CD4-positive, alpha-beta T cell (primary cell): ENCODE data around the gene KLHL12. TPM values are rescaled to one million over a fixed set of nuclear protein-coding genes. Genes with fewer than 3 reads are reported as not detected.

Experiments used
- ATAC-seq: fragments of 200-7000 bp; cut with Tn5 transposase; one replicate; pipeline ENCODE4 v1.10.0; 2022; ENCODE audit warnings: mild to moderate bottlenecking; ENCODE audit not compliant: poor library complexity
- CTCF ChIA-PET: fragments of 350-600 bp; sonication (Branson Sonifier 250); formaldehyde crosslinking; loops from one replicate; lab custom pipeline; 2021; ENCODE audit warnings: antibody characterized with exemption, inconsistent platforms; lab: Charles Lee
- POLR2A ChIA-PET: fragments of 350-600 bp; sonication (Branson Sonifier 250); formaldehyde crosslinking; loops from one replicate; lab custom pipeline; 2021; ENCODE audit warnings: antibody characterized with exemption, inconsistent platforms; lab: Charles Lee
- DNase-seq, 14 experiments: peaks; one replicate each; pipeline ENCODE4 v3.0.0-alpha.2; 2013 to 2020; ENCODE audit warnings: mixed read lengths in 2 of 14
- H3K27ac ChIP-seq, 2 donors: one replicate each; pipeline versions ENCODE4 v1.5.1 to v1.7.0; 2013; ENCODE audit warnings: low read length in 2 of 2, low read depth in 1 of 2, mild to moderate bottlenecking in 1 of 2
- H3K27me3 ChIP-seq, 2 experiments: 1 replicate in 1 of 2; 2 replicates in 1 of 2; pipeline versions ENCODE4 v1.6.1 to v1.7.0; 2013; ENCODE audit warnings: low read length in 2 of 2, control low read depth in 1 of 2, mild to moderate bottlenecking in 1 of 2, moderate library complexity in 1 of 2; ENCODE audit not compliant: insufficient read depth in 2 of 2, control insufficient read depth in 1 of 2
- H3K36me3 ChIP-seq: one replicate; pipeline ENCODE4 v1.6.1; 2013; ENCODE audit warnings: low read length, control low read depth; ENCODE audit not compliant: insufficient read depth
- H3K4me1 ChIP-seq: one replicate; pipeline ENCODE4 v1.6.1; 2013; ENCODE audit warnings: low read length, control low read depth; ENCODE audit not compliant: insufficient read depth
- H3K4me3 ChIP-seq: one replicate; pipeline ENCODE4 v1.5.1; 2013; ENCODE audit warnings: mild to moderate bottlenecking, low read length, moderate library complexity
- H3K9me3 ChIP-seq, 2 experiments: 1 replicate in 1 of 2; 2 replicates in 1 of 2; pipeline versions ENCODE4 v1.6.1 to v1.7.0; 2013; ENCODE audit warnings: low read length in 2 of 2, mild to moderate bottlenecking in 2 of 2, control low read depth in 1 of 2, moderate library complexity in 1 of 2; ENCODE audit not compliant: control insufficient read depth in 1 of 2, insufficient read depth in 1 of 2
- H3K27ac Mint-ChIP-seq: one replicate; pipeline ENCODE4 v1.8.0; 2020; ENCODE audit warnings: mixed read lengths
- H3K27me3 Mint-ChIP-seq: one replicate; pipeline ENCODE4 v1.8.0; 2021; ENCODE audit warnings: mixed read lengths
- H3K36me3 Mint-ChIP-seq: one replicate; pipeline ENCODE4 v1.8.0; 2021; ENCODE audit warnings: low read depth, mixed read lengths
- H3K4me1 Mint-ChIP-seq: one replicate; pipeline ENCODE4 v1.8.0; 2021; ENCODE audit warnings: low read depth, mixed read lengths
- H3K4me3 Mint-ChIP-seq: one replicate; pipeline ENCODE4 v1.8.0; 2020; ENCODE audit warnings: mild to moderate bottlenecking, mixed read lengths
- H3K9me3 Mint-ChIP-seq: one replicate; pipeline ENCODE4 v1.8.0; 2020; ENCODE audit warnings: mixed read lengths
- intact Hi-C, 2 experiments: fragments of 100-400 bp; cut with DNase I in 1 of 2; cut with micrococcal nuclease in 1 of 2; formaldehyde crosslinking; loops; one replicate each; pipeline versions ENCODE4 v1.15.1 to v1.9.0; 2023 to 2025; cut with DNase I, micrococcal nuclease
- total RNA-seq, 174 experiments: library from RNA in 2 of 174; stranded (reverse) in 2 of 174; gene quantifications; one replicate each; pipeline ENCODE4 v1.2.3 and lab custom pipeline; 2021 to 2026
- TF ChIP-seq, protein P1 (sequence below): fragments of 200-600 bp; IDR thresholded peaks from one replicate; pipeline ENCODE4 v1.8.0; 2022; ENCODE audit warnings: antibody characterized with exemption, mild to moderate bottlenecking

Gene KLHL12
- total RNA-seq, 2 experiments from 2014 or later = 18.5 to 18.6 TPM

DNA sequence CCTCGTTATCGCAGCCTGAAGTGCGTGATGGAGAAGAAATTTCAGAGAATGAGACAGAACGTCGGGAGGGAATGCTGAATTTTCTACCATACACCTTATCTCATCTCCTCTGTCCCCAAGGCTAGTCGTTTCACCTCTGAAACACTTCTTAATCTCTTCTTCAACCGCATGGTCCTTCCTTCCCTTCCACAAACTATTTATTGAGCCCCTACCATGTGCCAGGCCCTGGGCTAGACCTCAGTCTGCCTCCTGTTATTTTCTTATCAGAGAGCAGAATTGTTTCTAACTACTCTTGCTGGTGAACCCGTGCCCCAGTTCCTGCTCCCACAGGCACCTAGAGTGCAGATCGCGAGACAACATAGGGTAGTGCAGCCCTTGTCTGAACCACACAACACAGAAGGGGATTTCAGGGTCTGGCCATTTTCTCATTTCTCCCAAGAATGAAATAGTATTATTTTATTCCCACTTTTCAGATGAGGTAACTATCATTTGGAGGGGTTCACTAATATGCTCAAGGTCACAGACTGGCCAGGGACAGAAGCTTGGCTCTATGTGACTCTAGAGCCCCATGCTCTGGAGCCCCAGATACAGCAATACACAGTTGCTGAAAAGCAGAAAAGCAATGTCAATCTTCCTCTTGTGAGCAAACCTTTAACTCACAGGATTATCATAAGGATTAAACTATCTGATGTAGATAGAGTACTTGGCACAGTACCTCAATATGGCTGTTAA lies 31.7 kb upstream of the KLHL12 start:
- Mint-ChIP-seq H3K36me3 (peaks cover 43% of the 10 kb centered on the region), H3K4me1 (peaks cover 47% of the 10 kb centered on the region), H3K27ac (peak overlapping the region; percentile 95), H3K9me3 (no peaks in the 10 kb centered on the region), H3K4me3 (peak overlapping the region; percentile 98), H3K27me3 (no peaks in the 10 kb centered on the region)
- Histone ChIP-seq H3K9me3 (no peaks in the 10 kb centered on the region), H3K27me3 (no peaks in the 10 kb centered on the region), H3K36me3 (peaks cover 18% of the 10 kb centered on the region), H3K27ac (peak overlapping the region; percentile 55 to 72), H3K4me1 (peaks cover 37% of the 10 kb centered on the region), H3K4me3 (peak overlapping the region; percentile 63)
- intact Hi-C loops = loop anchor here (1.0 to 5.0 kb wide), 6 partner anchors 8 to 904 kb away; partner anchors contain the start of genes KLHL12 (in 1 of the 2), PPFIA4 (in 1 of the 2), RABIF (in 1 of the 2) and SNRPE (in 1 of the 2)
- DNase-seq (peak in 6 of 14 experiments; percentile 1 to 62 (median 25)), ATAC-seq (peak; percentile 11)
- TF ChIP-seq, protein P1, sequence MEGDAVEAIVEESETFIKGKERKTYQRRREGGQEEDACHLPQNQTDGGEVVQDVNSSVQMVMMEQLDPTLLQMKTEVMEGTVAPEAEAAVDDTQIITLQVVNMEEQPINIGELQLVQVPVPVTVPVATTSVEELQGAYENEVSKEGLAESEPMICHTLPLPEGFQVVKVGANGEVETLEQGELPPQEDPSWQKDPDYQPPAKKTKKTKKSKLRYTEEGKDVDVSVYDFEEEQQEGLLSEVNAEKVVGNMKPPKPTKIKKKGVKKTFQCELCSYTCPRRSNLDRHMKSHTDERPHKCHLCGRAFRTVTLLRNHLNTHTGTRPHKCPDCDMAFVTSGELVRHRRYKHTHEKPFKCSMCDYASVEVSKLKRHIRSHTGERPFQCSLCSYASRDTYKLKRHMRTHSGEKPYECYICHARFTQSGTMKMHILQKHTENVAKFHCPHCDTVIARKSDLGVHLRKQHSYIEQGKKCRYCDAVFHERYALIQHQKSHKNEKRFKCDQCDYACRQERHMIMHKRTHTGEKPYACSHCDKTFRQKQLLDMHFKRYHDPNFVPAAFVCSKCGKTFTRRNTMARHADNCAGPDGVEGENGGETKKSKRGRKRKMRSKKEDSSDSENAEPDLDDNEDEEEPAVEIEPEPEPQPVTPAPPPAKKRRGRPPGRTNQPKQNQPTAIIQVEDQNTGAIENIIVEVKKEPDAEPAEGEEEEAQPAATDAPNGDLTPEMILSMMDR = no peak
- CTCF ChIA-PET = interaction anchor here (0.7 kb wide), 1 partner anchor 9 kb away, joined by 4 read pairs; no protein-coding TSS in a partner anchor
- POLR2A ChIA-PET = interaction anchor here (0.7 to 1.1 kb wide), 4 partner anchors 9 to 34 kb away, joined by 3 to 5 read pairs (median 3); partner anchors contain the start of gene KLHL12

DNA sequence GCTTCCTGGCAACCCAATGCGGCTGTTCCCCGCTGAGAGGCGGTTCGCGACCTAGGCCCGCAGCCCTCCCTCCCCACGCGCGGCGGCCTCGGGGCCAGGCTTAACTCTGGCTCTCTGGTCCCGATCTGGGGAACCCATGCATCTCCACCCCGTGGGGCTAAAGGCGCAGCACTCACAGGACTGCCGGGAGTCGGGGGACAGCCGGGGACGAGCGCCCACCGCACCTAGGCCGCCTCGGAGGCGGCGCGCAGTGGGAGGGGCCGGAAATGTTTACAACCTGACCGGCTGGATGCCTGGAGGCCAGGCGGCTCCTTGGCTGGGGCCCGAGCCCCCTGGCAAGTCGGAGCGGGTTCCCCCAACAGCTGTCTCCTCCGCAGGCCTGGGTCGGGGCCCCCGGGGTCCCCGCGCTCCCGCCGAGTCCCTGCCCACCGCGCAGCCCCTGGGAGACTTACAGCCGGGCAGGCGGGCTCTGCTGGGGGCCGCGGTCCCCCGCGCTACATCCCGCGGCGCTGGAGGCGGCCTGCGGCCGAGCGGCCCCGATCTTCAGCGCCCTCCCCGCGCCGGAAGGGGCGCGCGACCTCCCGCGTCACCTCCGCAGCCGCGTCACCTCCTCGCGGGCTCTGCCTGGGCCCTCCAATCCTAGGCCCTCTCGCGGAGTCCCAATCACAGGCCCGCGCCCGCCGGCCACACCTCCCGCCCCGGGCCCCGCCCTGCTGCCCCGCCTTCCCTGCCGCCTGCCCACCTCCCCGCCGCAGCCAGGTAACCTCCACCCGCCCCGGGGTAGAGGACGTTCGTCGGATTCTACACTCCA lies 30.9 kb upstream of the KLHL12 start, which contains the start of gene ADIPOR1:
ADIPOR1 (minus strand) TSS at position 580 of the 811 bp plus-strand sequence. CDS start 7,242 bp downstream, outside the sequence.
- peaks cover 13% of the 10 kb centered on the region for H3K36me3 ChIP-seq
- no peaks in the 10 kb centered on the region for H3K9me3 ChIP-seq
- H3K27ac ChIP-seq = peak within 1 kb of the TSS; percentile 81
- H3K4me3 ChIP-seq = peak within 1 kb of the TSS; percentile 98
- intact Hi-C loops = loop anchor here (1.0 to 5.0 kb wide), 6 partner anchors 8 to 904 kb away; partner anchors contain the start of genes KLHL12 (in 1 of the 2), PPFIA4 (in 1 of the 2), RABIF (in 1 of the 2) and SNRPE (in 1 of the 2)
- CTCF ChIA-PET = no interaction called here
- DNase-seq (peak; percentile 88 to 97 (median 95)), ATAC-seq (peak; percentile 96)
- POLR2A ChIA-PET = interaction anchor here (1.0 kb wide), 2 partner anchors 31 to 33 kb away, joined by 3 to 5 read pairs; partner anchors contain the start of gene KLHL12
- Mint-ChIP-seq H3K4me3 (peak within 1 kb of the TSS; percentile 98), H3K27me3 (no peaks in the 10 kb centered on the region), H3K27ac (peak within 1 kb of the TSS; percentile 95), H3K9me3 (no peaks in the 10 kb centered on the region), H3K36me3 (peaks cover 36% of the 10 kb centered on the region), H3K4me1 (peaks cover 55% of the 10 kb centered on the region)
- no peaks in the 10 kb centered on the region for H3K27me3 ChIP-seq
- TF ChIP-seq, protein P1 = peak; percentile 22
- H3K4me1 ChIP-seq = peaks cover 38% of the 10 kb centered on the region

DNA sequence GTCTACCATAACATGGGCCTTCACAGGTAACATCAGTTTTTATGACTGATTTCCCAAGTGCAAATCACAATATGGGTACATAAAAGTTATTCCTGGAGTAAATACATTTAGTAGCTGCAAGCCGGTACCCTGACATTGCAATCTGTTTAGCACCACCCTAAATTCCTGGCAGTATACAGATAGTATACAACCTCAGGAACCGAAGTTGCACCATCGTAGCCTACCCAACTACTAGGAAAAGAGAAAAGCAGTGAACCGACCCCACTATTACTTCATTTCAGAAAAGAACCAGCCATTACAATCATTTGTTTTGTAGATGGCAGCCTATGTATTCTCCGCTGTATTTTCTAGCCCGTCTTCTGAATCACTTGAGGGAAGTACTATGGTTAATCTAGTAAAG lies 29.9 kb upstream of the KLHL12 start:
- peaks cover 64% of the 10 kb centered on the region for H3K4me1 Mint-ChIP-seq
- no peak for ATAC-seq
- CTCF ChIA-PET = no interaction called here

More for the DNA sequence above, 29.9 kb upstream of the KLHL12 start:
- Histone ChIP-seq H3K4me3 (peak overlapping the region; percentile 98), H3K4me1 (peaks cover 47% of the 10 kb centered on the region), H3K9me3 (no peaks in the 10 kb centered on the region), H3K27me3 (no peaks in the 10 kb centered on the region), H3K36me3 (peaks cover 4% of the 10 kb centered on the region), H3K27ac (peak overlapping the region in 1 of 2 donors; percentile 81)
- Mint-ChIP-seq H3K4me3 (peak overlapping the region; percentile 87), H3K36me3 (peaks cover 32% of the 10 kb centered on the region), H3K9me3 (no peaks in the 10 kb centered on the region), H3K27me3 (no peaks in the 10 kb centered on the region), H3K27ac (peak overlapping the region; percentile 95)
- POLR2A ChIA-PET = no interaction called here
- DNase-seq = no peak
- intact Hi-C loops = loop anchor here (5.0 kb wide), 2 partner anchors 40 to 905 kb away; partner anchors contain the start of gene SNRPE (in 1 of the 2)
- TF ChIP-seq, protein P1 = no peak
